Tongue (tissue), 2 donors: ENCODE data around the gene ARHGAP20. TPM values are rescaled to one million over a fixed set of nuclear protein-coding genes. Genes with fewer than 3 reads are reported as not detected.
"Not testable (repeated sequence)": the region's sequence is repeated elsewhere in the genome, so short reads cannot be mapped to it uniquely, and the experiment has no call there.

Experiments
- DNase-seq: peaks from one replicate; pipeline ENCODE4 v3.0.0-alpha.2; 2015
- total RNA-seq: library from RNA; depleted of rRNA; stranded (reverse); fragments of >200 nt; gene quantifications from one replicate; pipeline ENCODE4 v1.2.3, GENCODE V29; 2014

Gene ARHGAP20
- total RNA-seq, 1 donor from 2014 or later, result 5.5 TPM

DNA sequence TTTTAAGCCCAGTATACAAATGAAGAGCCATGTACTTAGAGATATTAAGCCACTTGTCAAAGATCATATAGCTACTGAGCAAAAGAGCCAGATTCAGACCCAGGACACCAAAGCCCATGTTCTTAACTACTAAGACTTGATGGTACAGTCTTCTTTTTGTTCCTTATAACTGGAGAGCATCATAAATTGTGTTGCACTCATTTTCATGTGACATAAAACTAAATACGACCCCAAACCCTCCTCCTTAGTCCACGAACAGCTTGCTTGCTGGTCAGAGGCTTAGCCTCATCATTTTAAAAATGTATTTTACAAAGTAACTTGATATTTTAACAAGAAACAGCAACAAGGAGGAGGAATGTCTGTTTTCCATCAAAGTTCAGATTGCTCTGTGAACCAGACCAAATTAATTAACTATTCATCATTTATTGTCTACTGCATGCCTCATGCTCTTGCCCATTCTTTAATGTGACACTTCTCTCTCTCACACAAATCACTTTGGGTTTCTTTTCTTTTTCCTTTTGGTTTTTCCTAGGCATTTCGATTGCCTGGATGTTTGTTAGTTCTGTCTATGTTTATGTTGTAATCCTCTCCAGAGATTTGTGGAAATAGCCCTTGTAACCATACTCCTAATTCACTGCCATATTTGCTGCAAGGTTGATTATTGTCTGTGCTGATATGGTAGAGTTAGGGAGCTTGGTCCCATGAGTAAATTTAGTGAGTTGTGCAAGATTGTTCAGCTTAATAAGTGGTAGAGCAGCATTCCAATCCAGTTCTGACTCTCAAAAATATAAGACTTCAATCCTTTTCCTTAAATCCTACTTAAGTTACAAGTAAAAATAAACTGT, 8.4 kb upstream of the ARHGAP20 start:
- DNase-seq, result peak; percentile 25

- DNase-seq, result no peak
Observed at GRCh38 chr11:110716361-110716760, 4.1 kb upstream of the ARHGAP20 start.

GRCh38 chr11:110715541-110715940, 3.3 kb upstream of the ARHGAP20 start:
- DNase-seq, result no peak

DNA sequence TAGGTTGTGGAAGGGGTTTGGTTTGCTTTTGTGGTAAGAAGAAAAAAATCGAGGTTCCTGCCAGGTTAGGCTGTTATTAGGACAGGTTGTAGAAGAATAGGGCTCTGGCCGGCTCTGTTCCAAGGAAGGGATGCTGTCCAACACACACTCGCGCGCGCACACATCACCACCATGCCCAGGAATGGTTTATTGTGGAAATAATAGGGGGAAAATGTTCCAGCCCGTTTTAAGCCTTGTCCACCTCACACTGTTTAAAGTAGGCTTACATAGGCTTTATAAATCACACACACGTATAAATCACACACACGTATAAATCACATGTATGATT, 1.2 kb upstream of the ARHGAP20 start:
- DNase-seq, result no peak

DNA sequence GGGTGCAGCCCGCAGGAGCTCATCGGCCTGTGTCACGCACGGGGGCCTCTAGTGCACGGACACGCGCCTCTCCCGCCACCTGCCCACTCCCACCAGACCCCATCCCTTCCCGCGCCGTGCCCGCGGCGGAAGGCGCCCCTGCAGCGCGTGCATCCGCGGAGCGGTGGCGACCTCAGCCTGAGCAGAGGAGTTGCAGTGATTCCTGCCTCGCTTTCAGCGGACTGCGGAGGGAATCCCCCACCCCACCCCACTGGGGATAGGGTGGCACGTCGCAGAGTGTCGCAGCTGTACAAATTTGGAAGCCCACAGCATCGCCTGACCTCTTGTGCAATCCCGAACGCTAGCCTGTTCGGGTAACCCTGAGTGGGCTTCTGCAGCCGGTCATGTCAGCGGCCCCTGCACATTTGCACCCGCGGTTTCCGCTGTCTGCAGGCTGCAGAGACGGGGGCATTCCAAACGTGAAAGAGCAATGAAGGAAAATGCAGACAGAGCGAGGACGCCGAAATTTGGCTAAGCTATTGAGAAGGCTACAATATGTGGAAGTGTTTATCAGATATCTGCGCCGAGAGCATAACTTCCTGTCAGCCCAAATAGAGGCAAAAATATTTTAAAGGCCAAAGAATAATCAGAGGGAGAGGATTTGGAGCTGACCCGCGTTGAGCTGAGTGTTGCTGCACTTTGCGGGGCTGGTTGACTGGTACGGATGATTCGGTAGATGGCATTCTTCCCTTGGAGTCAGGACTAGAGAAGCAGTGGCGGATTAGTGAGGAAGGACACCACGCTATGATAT, 617 bp upstream of the ARHGAP20 start:
- DNase-seq, result peak; percentile 74

DNA sequence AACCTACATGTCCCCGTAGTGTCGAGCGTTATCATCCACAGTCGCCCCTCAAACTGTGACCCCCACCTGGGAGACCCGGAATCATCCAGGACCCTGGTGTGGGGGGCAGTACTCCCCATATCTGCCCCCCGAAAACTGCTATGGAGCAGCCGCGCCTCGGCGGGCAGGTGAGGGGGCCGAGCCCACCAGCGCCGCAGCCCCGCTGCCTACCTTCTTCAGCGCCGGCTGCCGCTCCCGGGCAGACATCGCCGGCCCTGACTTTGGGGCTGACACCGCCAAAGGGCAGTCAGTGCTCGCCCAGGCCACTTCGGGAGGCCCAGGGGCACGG, 825 bp downstream of the ARHGAP20 start:
- DNase-seq, result no peak

- peak; percentile 51 for DNase-seq
Observed at GRCh38 chr11:110710628-110711381, 1.4 kb downstream of the ARHGAP20 start.

GRCh38 chr11:110704210-110704864, 7.9 kb downstream of the ARHGAP20 start:
- no peak for DNase-seq

- DNase-seq, result peak; percentile 13
Observed at GRCh38 chr11:110691926-110692325, 20.3 kb downstream of the ARHGAP20 start.

GRCh38 chr11:110689306-110689705, 22.9 kb downstream of the ARHGAP20 start:
- DNase-seq, result no peak

DNA sequence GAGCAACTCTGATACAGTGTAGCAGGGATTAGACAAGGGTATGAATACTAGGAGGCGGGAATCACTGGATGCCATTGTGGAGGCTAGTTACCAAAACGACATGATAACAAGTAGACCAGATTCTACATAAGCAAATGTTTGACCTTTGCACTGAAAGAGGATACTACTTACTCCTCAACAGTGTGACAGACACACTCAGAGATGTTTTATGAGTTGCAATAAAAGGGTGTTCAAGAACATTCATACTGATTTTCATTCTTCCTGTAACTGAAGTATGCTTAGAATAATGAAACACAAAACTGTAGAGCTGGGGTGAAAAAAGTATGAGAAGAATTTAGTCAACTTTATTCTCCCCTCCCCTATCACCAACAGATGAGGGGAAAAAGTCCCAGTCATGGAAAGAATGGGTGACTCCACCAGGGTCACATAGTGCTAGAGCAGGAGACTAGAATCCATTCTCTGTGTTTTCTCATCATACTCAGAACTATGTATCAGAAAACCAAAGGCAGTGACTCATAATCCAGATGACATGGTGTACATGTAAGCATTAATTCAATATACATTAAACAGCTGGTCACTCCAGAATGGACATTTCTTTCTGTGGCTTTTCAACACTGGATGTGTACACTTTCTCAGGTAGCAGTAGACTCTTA, 32.8 kb downstream of the ARHGAP20 start:
- DNase-seq, result no peak

GRCh38 chr11:110675548-110675947, 36.7 kb downstream of the ARHGAP20 start:
- DNase-seq, result no peak

GRCh38 chr11:110665689-110666465, 46.4 kb downstream of the ARHGAP20 start:
- DNase-seq, result no peak

DNA sequence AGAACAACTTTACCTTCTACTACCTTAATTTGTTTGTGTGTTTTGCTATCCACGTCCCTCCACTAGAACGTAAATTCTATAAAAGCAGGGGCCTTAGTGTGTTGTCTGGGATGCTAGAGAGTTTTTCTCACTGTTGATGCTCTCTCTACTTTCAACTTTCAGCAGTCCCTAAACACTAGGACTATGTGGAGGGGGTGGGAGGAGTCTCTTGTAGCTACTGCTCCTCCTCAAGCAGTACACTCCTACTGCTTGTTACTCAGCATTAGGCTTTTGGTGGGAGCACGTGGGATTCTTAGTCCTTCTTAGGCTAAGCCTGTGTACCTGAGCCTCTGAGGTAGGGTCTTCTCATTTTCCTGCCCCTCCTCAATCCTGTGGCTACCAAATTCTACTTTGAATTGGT, 56.3 kb downstream of the ARHGAP20 start:
- no peak for DNase-seq

- DNase-seq, result peak; percentile 3
Observed at GRCh38 chr11:110654456-110654855, 57.8 kb downstream of the ARHGAP20 start.

DNA sequence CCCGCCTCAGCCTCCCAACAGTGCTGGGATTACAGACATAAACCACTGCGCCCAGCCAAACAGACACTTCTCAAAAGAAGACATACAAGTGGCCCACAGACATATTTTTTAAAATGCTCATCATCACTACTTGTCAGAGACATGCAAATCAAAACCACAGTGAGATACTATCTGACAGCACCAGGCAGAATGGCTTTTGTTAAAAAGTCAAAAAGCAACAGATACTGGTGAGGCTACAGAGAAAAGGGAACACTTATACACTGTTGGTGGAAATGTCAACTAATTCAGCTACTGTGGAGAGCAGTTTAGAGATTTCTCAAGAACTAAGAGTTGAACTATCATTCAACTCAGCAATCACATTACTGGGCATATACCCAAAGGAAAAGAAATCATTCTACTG, 67.0 kb downstream of the ARHGAP20 start:
- no peak for DNase-seq

DNA sequence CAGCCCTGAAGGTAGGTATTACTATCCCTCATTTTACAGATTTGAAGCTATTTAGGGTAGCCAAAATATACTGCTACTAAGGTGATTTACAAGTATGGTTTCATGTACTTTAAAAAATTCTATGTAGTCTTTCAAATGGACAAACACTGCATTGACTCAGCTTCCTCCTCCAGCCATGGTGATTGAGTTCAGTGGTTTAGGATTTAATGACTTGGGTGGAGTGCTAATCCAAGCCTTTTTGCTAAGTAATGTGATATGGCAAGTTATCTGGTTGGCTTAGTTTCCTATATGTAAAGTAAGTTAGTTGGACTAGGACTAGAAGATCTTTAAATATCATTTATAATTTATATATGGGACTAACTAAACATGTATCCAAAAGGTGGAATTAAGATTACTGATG, 77.9 kb downstream of the ARHGAP20 start:
- DNase-seq, result no peak

- no peak for DNase-seq
Observed at GRCh38 chr11:110631551-110631950, 80.7 kb downstream of the ARHGAP20 start.

DNA sequence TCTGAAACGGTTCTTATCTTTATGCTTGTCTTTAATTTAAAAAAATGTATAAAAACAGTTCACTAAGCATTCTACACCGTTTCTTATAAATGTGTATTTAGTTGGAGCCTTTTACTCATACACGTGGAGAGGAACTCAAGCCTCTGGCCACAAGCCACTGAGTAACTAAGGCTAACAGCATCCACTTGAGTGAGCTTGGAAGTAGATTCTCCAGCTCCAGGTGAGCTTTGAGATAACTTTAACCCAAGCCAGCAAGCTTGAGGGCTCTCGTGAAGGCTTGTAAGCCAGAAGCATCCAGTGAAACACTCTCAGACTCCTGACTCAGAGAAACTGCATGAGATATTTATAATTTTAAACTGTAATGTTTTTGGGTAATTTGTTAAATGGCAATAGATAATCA, 82.6 kb downstream of the ARHGAP20 start:
- no peak for DNase-seq

DNA sequence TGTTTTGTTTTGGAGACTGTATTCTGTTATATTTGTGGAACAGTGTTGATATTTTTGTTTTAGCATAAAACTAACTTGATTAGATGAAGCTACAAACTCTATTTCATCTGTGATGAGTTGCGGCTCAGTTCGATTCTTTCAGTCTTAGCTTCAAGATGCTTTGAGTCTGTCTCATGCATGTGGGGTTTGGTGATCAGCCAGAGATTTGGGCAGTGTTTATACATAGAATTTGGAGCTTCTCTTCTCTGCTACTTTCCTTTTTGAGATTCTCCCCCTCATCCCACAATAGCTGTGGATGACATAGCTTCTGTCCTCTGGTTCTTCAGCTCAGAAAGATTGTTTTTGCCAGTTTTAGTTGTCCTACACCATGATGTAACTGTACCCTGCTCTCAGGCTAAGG, 90.4 kb downstream of the ARHGAP20 start:
- no peak for DNase-seq

DNA sequence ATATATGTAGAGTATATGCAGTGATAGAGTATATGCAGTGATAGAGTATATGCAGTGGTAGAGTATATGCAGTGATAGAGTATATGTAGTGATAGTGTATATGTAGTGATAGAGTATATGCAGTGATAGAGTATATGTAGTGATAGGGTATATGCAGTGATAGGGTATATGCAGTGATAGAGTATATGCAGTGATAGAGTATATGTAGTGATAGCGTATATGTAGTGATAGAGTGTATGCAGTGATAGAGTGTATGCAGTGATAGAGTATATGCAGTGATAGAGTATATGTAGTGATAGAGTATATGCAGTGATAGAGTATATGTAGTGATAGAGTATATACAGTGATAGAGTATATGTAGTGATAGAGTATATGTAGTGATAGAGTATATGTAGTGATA, 92.9 kb downstream of the ARHGAP20 start:
- not testable (repeated sequence) for DNase-seq
